ENCODE data around the gene ARIH1. TPM values are rescaled to one million over a fixed set of nuclear protein-coding genes. Genes with fewer than 3 reads are reported as not detected.
A peak's percentile ranks its signal among the peaks of the same experiment; 100 is the strongest.
"Not testable (repeated sequence)": the region's sequence is repeated elsewhere in the genome, so short reads cannot be mapped to it uniquely, and the experiment has no call there.

Gene ARIH1
- total and polyA plus RNA-seq, 10 of the 15 experiments (the other 5 are each of a cell fraction or from before 2014, with no cell fraction given): 14.7 to 99.5 (median 26.5) TPM

GRCh38 chr15:72476330-72476729 lies 2.2 kb downstream of the ARIH1 start:
- H3K9ac ChIP-seq (ENCODE audit: control insufficient read depth, insufficient read depth, low read length): peak overlapping the region; percentile 9; the same call in 1 of the 2 replicates
- intact Hi-C loops (cut with micrococcal nuclease; ENCODE audit: unreplicated experiment); H3K27ac ChIP-seq (ENCODE audit: control insufficient read depth, insufficient read depth); H2AFZ ChIP-seq (ENCODE audit: control insufficient read depth, low read depth, low read length); RAD21 ChIA-PET (ENCODE audit: unreplicated experiment); FAIRE-seq; H3K4me1 ChIP-seq (ENCODE audit: control insufficient read depth, insufficient read depth, low read length); BruUV-seq (replicated peaks); H4K20me1 ChIP-seq (ENCODE audit: control insufficient read depth, insufficient read depth); H3K27me3 ChIP-seq (replicated peaks in 1 of 2; ENCODE audit: control insufficient read depth in 2 of 2, insufficient read depth in 2 of 2, low read length in 1 of 2); H3K9me3 ChIP-seq (replicated peaks; ENCODE audit: control insufficient read depth, insufficient read depth, low read length); DNase-seq (ENCODE audit: low read depth, low spot score); ATAC-seq: not testable (repeated sequence)
- WGBS (ENCODE audit: insufficient coverage, insufficient replicate concordance, low lambda C conversion rate, missing lambda C conversion rate): 90% methylated on average over 16 of the region's 16 CpGs
- 0 out of 4 replicates have a peak, but pooled peaks cover 0 to 10% of the 10 kb centered on the region in 2 experiments for H3K36me3 ChIP-seq (ENCODE audit: control insufficient read depth in 2 of 2, insufficient read depth in 2 of 2, low read length in 1 of 2)
- in situ Hi-C loops (cut with MboI): loop anchor here (10.0 kb wide), 1 partner anchor 198 kb away; no protein-coding TSS in a partner anchor
- SMC1A ChIA-PET (ENCODE audit: uncharacterized antibody, unreplicated experiment): interaction anchor here (0.7 to 1.1 kb wide), 2 partner anchors 15 to 23 kb away, joined by 3 read pairs; no protein-coding TSS in a partner anchor
- peaks cover 70% of the 10 kb centered on the region for H3K79me2 ChIP-seq (ENCODE audit: control insufficient read depth, insufficient read depth, low read length)
- peak; percentile 77; the same call in 1 of the 2 replicates for TF ChIP-seq MLLT1 (IDR thresholded peaks at IDR 0.05)
- POLR2A ChIA-PET: interaction anchor here (1.1 kb wide), 1 partner anchor 41 kb away, joined by 3 read pairs; no protein-coding TSS in a partner anchor
- peak overlapping the region; percentile 56 for H3K4me2 ChIP-seq (ENCODE audit: control insufficient read depth, insufficient read depth)
- CTCF ChIA-PET: interaction anchor here (1.3 to 1.5 kb wide), 2 partner anchors 12 to 164 kb away, joined by 4 to 5 read pairs; no protein-coding TSS in a partner anchor
- peak overlapping the region; percentile 57 for H3K4me3 ChIP-seq

GRCh38 chr15:72481015-72481659 lies 7.0 kb downstream of the ARIH1 start:
- intact Hi-C loops (cut with micrococcal nuclease; ENCODE audit: unreplicated experiment) (no loop called here), in situ Hi-C loops (cut with MboI) (no loop called here)
- no peak for DNase-seq (ENCODE audit: low read depth, low spot score)
- Histone ChIP-seq H3K79me2 (ENCODE audit: control insufficient read depth, insufficient read depth, low read length) (peaks cover 86% of the 10 kb centered on the region), H3K4me1 (ENCODE audit: control insufficient read depth, insufficient read depth, low read length) (peaks cover 10% of the 10 kb centered on the region), H4K20me1 (ENCODE audit: control insufficient read depth, insufficient read depth) (0 out of 2 replicates have a peak, but pooled peaks cover 2% of the 10 kb centered on the region), H3K27me3 (replicated peaks in 1 of 2; ENCODE audit: control insufficient read depth in 2 of 2, insufficient read depth in 2 of 2, low read length in 1 of 2) (no peaks in the 10 kb centered on the region), H3K9me3 (replicated peaks; ENCODE audit: control insufficient read depth, insufficient read depth, low read length) (no peaks in the 10 kb centered on the region; the same call in 2 of the 3 replicates), H3K9ac (ENCODE audit: control insufficient read depth, insufficient read depth, low read length) (no peak overlapping the region), H3K36me3 (ENCODE audit: control insufficient read depth in 2 of 2, insufficient read depth in 2 of 2, low read length in 1 of 2) (peaks cover 0 to 17% of the 10 kb centered on the region in 2 experiments; a peak in 2 of 4 replicates), H3K4me3 (no peak overlapping the region), H3K4me2 (ENCODE audit: control insufficient read depth, insufficient read depth) (peak overlapping the region; percentile 13; the same call in 1 of the 2 replicates), H2AFZ (ENCODE audit: control insufficient read depth, low read depth, low read length) (no peak overlapping the region), H3K27ac (ENCODE audit: control insufficient read depth, insufficient read depth) (no peak overlapping the region)
- no TSS peak for BruUV-seq (replicated peaks)
- CTCF ChIA-PET: no interaction called here
- SMC1A ChIA-PET (ENCODE audit: uncharacterized antibody, unreplicated experiment): interaction anchor here (1.4 to 3.6 kb wide), 3 partner anchors 13 to 38 kb away, joined by 4 to 14 read pairs (median 5); no protein-coding TSS in a partner anchor
- POLR2A ChIA-PET: interaction anchor here (0.6 kb wide), 2 partner anchors 12 to 52 kb away, joined by 3 to 4 read pairs; no protein-coding TSS in a partner anchor
- ATAC-seq: peak; percentile 18; the same call in 2 of the 3 replicates
- RAD21 ChIA-PET (ENCODE audit: unreplicated experiment): interaction anchor here (0.8 kb wide), 1 partner anchor 11 kb away, joined by 3 read pairs; no protein-coding TSS in a partner anchor
- 91% methylated on average over 3 of the region's 3 CpGs for WGBS (ENCODE audit: insufficient coverage, insufficient replicate concordance, low lambda C conversion rate, missing lambda C conversion rate)
- no peak for FAIRE-seq
- TF ChIP-seq SRF (IDR thresholded peaks at IDR 0.05; ENCODE audit: low read depth in 2 of 2, low read length in 2 of 2) (no peak), RUNX3 (IDR thresholded peaks at IDR 0.05; ENCODE audit: low read length) (no peak), CHD4 (IDR thresholded peaks at IDR 0.05) (no peak), BACH1 (IDR thresholded peaks at IDR 0.05; ENCODE audit: borderline replicate concordance) (no peak), SMARCA5 (IDR thresholded peaks at IDR 0.05) (no peak), BCL3 (IDR thresholded peaks at IDR 0.05; ENCODE audit: borderline replicate concordance, insufficient read depth, low read depth, low read length, poor library complexity, severe bottlenecking) (no peak), CREB1 (IDR thresholded peaks at IDR 0.05; ENCODE audit: low read depth) (no peak), STAT3 (IDR thresholded peaks at IDR 0.05; ENCODE audit: low read depth, low read length) (no peak), PML (IDR thresholded peaks at IDR 0.05; ENCODE audit: low read length) (no peak), HSF1 (IDR thresholded peaks at IDR 0.05; ENCODE audit: low read depth, low read length) (no peak)

All from GM12878 (cell line).